ENCODE measurements around the gene RAB14. TPM values are rescaled to one million over a fixed set of nuclear protein-coding genes. Genes with fewer than 3 reads are reported as not detected.

RAB14 gene
- total RNA-seq, 1 experiment from 2014 or later: 63.1 TPM

- no peak overlapping the region for H3K9ac ChIP-seq (ENCODE audit: low read length)
- TF ChIP-seq RAD21 (IDR thresholded peaks at IDR 0.05; ENCODE audit: low read depth): peak; percentile 20; the same call in 1 of the 2 replicates
- TF ChIP-seq CBX3 (IDR thresholded peaks at IDR 0.05; ENCODE audit: low read depth): no peak
- peak in 2 of 3 experiments; percentile 62 to 64; a peak in 4 of 6 replicates for TF ChIP-seq CTCF (IDR thresholded peaks at IDR 0.05 in 2 of 3, conservative IDR thresholded peaks at IDR 0.05 in 1 of 3; ENCODE audit: borderline replicate concordance in 1 of 3, insufficient read depth in 1 of 3, low read depth in 2 of 3, low read length in 2 of 3)
- intact Hi-C loops (cut with micrococcal nuclease): loop anchor here (10.0 kb wide), 1 partner anchor 184 kb away; no protein-coding TSS in a partner anchor
- H2AFZ ChIP-seq (ENCODE audit: low read depth, low read length, poor library complexity, severe bottlenecking): no peak overlapping the region
- RAD21 ChIA-PET (ENCODE audit: low non-redundant PET in 1 of 2, low total read pairs in 2 of 2, uncharacterized antibody in 2 of 2, unreplicated experiment in 2 of 2): no interaction called here
- no peaks in the 10 kb centered on the region for H4K20me1 ChIP-seq (ENCODE audit: insufficient read depth)
- no peaks in the 10 kb centered on the region for H3K9me3 ChIP-seq (ENCODE audit: control insufficient read depth in 1 of 2, insufficient read depth in 1 of 2, low read depth in 1 of 2, low read length in 2 of 2)
- no peak overlapping the region for H3K4me2 ChIP-seq (ENCODE audit: low read length)
- peaks cover 4 to 14% of the 10 kb centered on the region in 2 experiments; a peak in 3 of 4 replicates for H3K36me3 ChIP-seq (ENCODE audit: control insufficient read depth in 1 of 2, insufficient read depth in 2 of 2, low read length in 2 of 2)
- H3K79me2 ChIP-seq (ENCODE audit: insufficient read depth, low read length): no peaks in the 10 kb centered on the region
- ATAC-seq (peak; percentile 86), DNase-seq (ENCODE audit: low read depth, low spot score) (no peak)
- no peak overlapping the region for H3K27ac ChIP-seq (ENCODE audit: low read depth, low read length)
- POLR2A ChIA-PET: no interaction called here
- H3K9me2 ChIP-seq (ENCODE audit: insufficient read depth): no peaks in the 10 kb centered on the region
- BruUV-seq (replicated peaks): no TSS peak
- no peak overlapping the region for H3K4me3 ChIP-seq (replicated peaks in 1 of 2; ENCODE audit: low read depth in 1 of 2, low read length in 2 of 2)
- CTCF ChIA-PET: interaction anchor here (0.6 to 1.9 kb wide), 11 partner anchors 10 to 216 kb away, joined by 3 to 7 read pairs (median 3); no protein-coding TSS in a partner anchor
- no peaks in the 10 kb centered on the region for H3K27me3 ChIP-seq (ENCODE audit: insufficient read depth, low read length)
- no peaks in the 10 kb centered on the region for H3K4me1 ChIP-seq (ENCODE audit: control insufficient read depth in 1 of 2, insufficient read depth in 2 of 2, low read length in 2 of 2)
Observed at GRCh38 chr9:121169094-121169601, 32.5 kb downstream of the RAB14 start.

GRCh38 chr9:121168052-121168451, 33.6 kb downstream of the RAB14 start:
- Histone ChIP-seq H3K9me3 (ENCODE audit: control insufficient read depth in 1 of 2, insufficient read depth in 1 of 2, low read depth in 1 of 2, low read length in 2 of 2) (no peaks in the 10 kb centered on the region), H4K20me1 (ENCODE audit: insufficient read depth) (no peaks in the 10 kb centered on the region), H3K4me3 (replicated peaks in 1 of 2; ENCODE audit: low read depth in 1 of 2, low read length in 2 of 2) (no peak overlapping the region), H3K9ac (ENCODE audit: low read length) (no peak overlapping the region), H3K79me2 (ENCODE audit: insufficient read depth, low read length) (no peaks in the 10 kb centered on the region), H3K9me2 (ENCODE audit: insufficient read depth) (no peaks in the 10 kb centered on the region), H3K36me3 (ENCODE audit: control insufficient read depth in 1 of 2, insufficient read depth in 2 of 2, low read length in 2 of 2) (peaks cover 4 to 14% of the 10 kb centered on the region in 2 experiments; a peak in 3 of 4 replicates), H3K4me1 (ENCODE audit: control insufficient read depth in 1 of 2, insufficient read depth in 2 of 2, low read length in 2 of 2) (no peaks in the 10 kb centered on the region), H3K27ac (ENCODE audit: low read depth, low read length) (no peak overlapping the region), H2AFZ (ENCODE audit: low read depth, low read length, poor library complexity, severe bottlenecking) (no peak overlapping the region), H3K27me3 (ENCODE audit: insufficient read depth, low read length) (no peaks in the 10 kb centered on the region), H3K4me2 (ENCODE audit: low read length) (no peak overlapping the region)
- no peak for TF ChIP-seq POLR2AphosphoS5 (IDR thresholded peaks at IDR 0.05; ENCODE audit: low read depth, low read length)
- TF ChIP-seq CTCF (IDR thresholded peaks at IDR 0.05 in 2 of 3, conservative IDR thresholded peaks at IDR 0.05 in 1 of 3; ENCODE audit: borderline replicate concordance in 1 of 3, insufficient read depth in 1 of 3, low read depth in 2 of 3, low read length in 2 of 3): no peak
- TF ChIP-seq EZH2 (IDR thresholded peaks at IDR 0.05): no peak
- TF ChIP-seq TCF7L2 (IDR thresholded peaks at IDR 0.05; ENCODE audit: borderline replicate concordance, extremely low read depth, insufficient read depth, insufficient read length): no peak
- TF ChIP-seq, protein P1, sequence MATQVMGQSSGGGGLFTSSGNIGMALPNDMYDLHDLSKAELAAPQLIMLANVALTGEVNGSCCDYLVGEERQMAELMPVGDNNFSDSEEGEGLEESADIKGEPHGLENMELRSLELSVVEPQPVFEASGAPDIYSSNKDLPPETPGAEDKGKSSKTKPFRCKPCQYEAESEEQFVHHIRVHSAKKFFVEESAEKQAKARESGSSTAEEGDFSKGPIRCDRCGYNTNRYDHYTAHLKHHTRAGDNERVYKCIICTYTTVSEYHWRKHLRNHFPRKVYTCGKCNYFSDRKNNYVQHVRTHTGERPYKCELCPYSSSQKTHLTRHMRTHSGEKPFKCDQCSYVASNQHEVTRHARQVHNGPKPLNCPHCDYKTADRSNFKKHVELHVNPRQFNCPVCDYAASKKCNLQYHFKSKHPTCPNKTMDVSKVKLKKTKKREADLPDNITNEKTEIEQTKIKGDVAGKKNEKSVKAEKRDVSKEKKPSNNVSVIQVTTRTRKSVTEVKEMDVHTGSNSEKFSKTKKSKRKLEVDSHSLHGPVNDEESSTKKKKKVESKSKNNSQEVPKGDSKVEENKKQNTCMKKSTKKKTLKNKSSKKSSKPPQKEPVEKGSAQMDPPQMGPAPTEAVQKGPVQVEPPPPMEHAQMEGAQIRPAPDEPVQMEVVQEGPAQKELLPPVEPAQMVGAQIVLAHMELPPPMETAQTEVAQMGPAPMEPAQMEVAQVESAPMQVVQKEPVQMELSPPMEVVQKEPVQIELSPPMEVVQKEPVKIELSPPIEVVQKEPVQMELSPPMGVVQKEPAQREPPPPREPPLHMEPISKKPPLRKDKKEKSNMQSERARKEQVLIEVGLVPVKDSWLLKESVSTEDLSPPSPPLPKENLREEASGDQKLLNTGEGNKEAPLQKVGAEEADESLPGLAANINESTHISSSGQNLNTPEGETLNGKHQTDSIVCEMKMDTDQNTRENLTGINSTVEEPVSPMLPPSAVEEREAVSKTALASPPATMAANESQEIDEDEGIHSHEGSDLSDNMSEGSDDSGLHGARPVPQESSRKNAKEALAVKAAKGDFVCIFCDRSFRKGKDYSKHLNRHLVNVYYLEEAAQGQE (IDR thresholded peaks at IDR 0.05; ENCODE audit: low read depth): no peak
- no peak for TF ChIP-seq JUND (IDR thresholded peaks at IDR 0.05)
- no peak for TF ChIP-seq ZFX (IDR thresholded peaks at IDR 0.05)
- no peak for TF ChIP-seq CEBPB (IDR thresholded peaks at IDR 0.05; ENCODE audit: low read depth)
- DNase-seq (ENCODE audit: low read depth, low spot score) (no peak), ATAC-seq (no peak)
- intact Hi-C loops (cut with micrococcal nuclease): loop anchor here (10.0 kb wide), 1 partner anchor 183 kb away; no protein-coding TSS in a partner anchor
- ChIA-PET POLR2A (no interaction called here), RAD21 (ENCODE audit: low non-redundant PET in 1 of 2, low total read pairs in 2 of 2, uncharacterized antibody in 2 of 2, unreplicated experiment in 2 of 2) (no interaction called here), CTCF (interaction anchor here (1.1 to 1.4 kb wide), 2 partner anchors 16 to 18 kb away, joined by 3 to 6 read pairs; no protein-coding TSS in a partner anchor)
- BruUV-seq (replicated peaks): no TSS peak

Data from HCT116 (cell line).